Suprapubic skin (tissue), 4 donors: ENCODE data around the gene EGFR. TPM values are rescaled to one million over a fixed set of nuclear protein-coding genes. Genes with fewer than 3 reads are reported as not detected.
A peak's percentile ranks its signal among the peaks of the same experiment; 100 is the strongest.

Experiments
- DNase-seq, 2 donors: peaks; one replicate each; pipeline ENCODE4 v3.0.0-alpha.2; 2019; ENCODE audit warnings: low spot score in 2 of 2
- H3K27ac ChIP-seq: fragments of 200-600 bp; sonication (generic); one replicate; pipeline ENCODE4 v1.5.1; 2019
- H3K27me3 ChIP-seq: fragments of 200-600 bp; sonication (generic); one replicate; pipeline ENCODE4 v1.5.1; 2019
- H3K36me3 ChIP-seq: fragments of 200-600 bp; sonication (generic); one replicate; pipeline ENCODE4 v1.5.1; 2019
- H3K4me1 ChIP-seq: fragments of 200-600 bp; sonication (generic); one replicate; pipeline ENCODE4 v1.5.1; 2019
- H3K4me3 ChIP-seq: fragments of 200-600 bp; sonication (generic); one replicate; pipeline ENCODE4 v1.5.1; 2019; ENCODE audit warnings: mild to moderate bottlenecking
- H3K9me3 ChIP-seq: fragments of 200-600 bp; sonication (generic); one replicate; pipeline ENCODE4 v1.5.1; 2019
- CTCF ChIP-seq, 2 donors: fragments of 200-600 bp in 1 of 2; fragments of 450-650 bp in 1 of 2; sonication (generic) in 1 of 2; IDR thresholded peaks; one replicate each; pipeline ENCODE4 v1.5.1; 2016 to 2019; ENCODE audit warnings: antibody characterized with exemption in 2 of 2, mild to moderate bottlenecking in 1 of 2, moderate library complexity in 1 of 2
- EP300 ChIP-seq: sonication (generic); formaldehyde crosslinking; IDR thresholded peaks from one replicate; pipeline ENCODE4 v1.6.1; 2017; ENCODE audit warnings: antibody characterized with exemption
- POLR2A ChIP-seq, 2 donors: fragments of 450-650 bp; IDR thresholded peaks; one replicate each; pipeline ENCODE4 v1.6.1; 2017; ENCODE audit warnings: antibody characterized with exemption in 2 of 2, mild to moderate bottlenecking in 2 of 2, moderate library complexity in 2 of 2
- POLR2AphosphoS5 ChIP-seq, 3 donors: sonication (generic); formaldehyde crosslinking; IDR thresholded peaks; one replicate each; pipeline ENCODE4 v1.6.1; 2017; ENCODE audit warnings: antibody characterized with exemption in 3 of 3
- WGBS: methylation state at CpG from one replicate; pipeline ENCODE4 v1.1.5; 2018; 5-methylcytosine and 5-hydroxymethylcytosine counted together
- total RNA-seq, 4 donors: library from RNA; depleted of rRNA; stranded (reverse); fragments of >200 nt; gene quantifications; one replicate each; pipeline ENCODE4 v1.1.0, GENCODE V29; 2016

EGFR gene
- total RNA-seq, 4 donors from 2014 or later: 231 to 341 (median 271) TPM

- DNase-seq: no peak
Observed at GRCh38 chr7:55023841-55024505, 5.2 kb downstream of the EGFR start.

GRCh38 chr7:55024776-55025175, 6.0 kb downstream of the EGFR start:
- WGBS: 56% methylated on average over 2 of the region's 2 CpGs

More at GRCh38 chr7:55023841-55024505, 5.2 kb downstream of the EGFR start:
- Histone ChIP-seq H3K27ac (no peak overlapping the region), H3K9me3 (no peaks in the 10 kb centered on the region), H3K27me3 (no peaks in the 10 kb centered on the region), H3K36me3 (no peaks in the 10 kb centered on the region), H3K4me3 (no peak overlapping the region), H3K4me1 (peaks cover 74% of the 10 kb centered on the region)
- WGBS: 71% methylated on average over 4 of the region's 4 CpGs
- TF ChIP-seq CTCF (IDR thresholded peaks at IDR 0.05) (no peak), EP300 (no peak), POLR2A (IDR thresholded peaks at IDR 0.05) (no peak), POLR2AphosphoS5 (IDR thresholded peaks at IDR 0.05) (no peak)

GRCh38 chr7:55026086-55026790, 7.4 kb downstream of the EGFR start:
- no peaks in the 10 kb centered on the region for H3K27me3 ChIP-seq
- no peak for DNase-seq
- TF ChIP-seq CTCF (IDR thresholded peaks at IDR 0.05) (no peak), POLR2AphosphoS5 (IDR thresholded peaks at IDR 0.05) (no peak), EP300 (no peak), POLR2A (IDR thresholded peaks at IDR 0.05) (no peak)
- H3K4me1 ChIP-seq: peaks cover 90% of the 10 kb centered on the region
- H3K27ac ChIP-seq: peak overlapping the region; percentile 87
- 53% methylated on average over 11 of the region's 11 CpGs for WGBS
- H3K4me3 ChIP-seq: no peak overlapping the region
- no peaks in the 10 kb centered on the region for H3K36me3 ChIP-seq
- H3K9me3 ChIP-seq: no peaks in the 10 kb centered on the region

More at GRCh38 chr7:55024776-55025175, 6.0 kb downstream of the EGFR start:
- TF ChIP-seq EP300: no peak
- no peak for TF ChIP-seq POLR2A (IDR thresholded peaks at IDR 0.05)
- Histone ChIP-seq H3K9me3 (no peaks in the 10 kb centered on the region), H3K27me3 (no peaks in the 10 kb centered on the region), H3K4me1 (peaks cover 81% of the 10 kb centered on the region), H3K4me3 (no peak overlapping the region), H3K27ac (peak overlapping the region; percentile 87), H3K36me3 (no peaks in the 10 kb centered on the region)
- no peak for DNase-seq

GRCh38 chr7:55026867-55027490, 8.2 kb downstream of the EGFR start:
- Histone ChIP-seq H3K27me3 (no peaks in the 10 kb centered on the region), H3K4me3 (no peak overlapping the region), H3K4me1 (peaks cover 90% of the 10 kb centered on the region), H3K27ac (peak overlapping the region; percentile 87), H3K36me3 (no peaks in the 10 kb centered on the region), H3K9me3 (no peaks in the 10 kb centered on the region)
- DNase-seq: no peak
- TF ChIP-seq POLR2AphosphoS5 (IDR thresholded peaks at IDR 0.05): peak in 1 of 3 donors; percentile 26
- TF ChIP-seq CTCF (IDR thresholded peaks at IDR 0.05): no peak
- WGBS: 28% methylated on average over 4 of the region's 4 CpGs

- no peak overlapping the region for H3K27ac ChIP-seq
- 33% methylated on average over 3 of the region's 3 CpGs for WGBS
- H3K27me3 ChIP-seq: no peaks in the 10 kb centered on the region
- TF ChIP-seq POLR2A (IDR thresholded peaks at IDR 0.05) (no peak), EP300 (no peak), POLR2AphosphoS5 (IDR thresholded peaks at IDR 0.05) (no peak), CTCF (IDR thresholded peaks at IDR 0.05) (no peak)
- H3K4me3 ChIP-seq: no peak overlapping the region
- DNase-seq: no peak
- H3K36me3 ChIP-seq: no peaks in the 10 kb centered on the region
- peaks cover 85% of the 10 kb centered on the region for H3K4me1 ChIP-seq
- no peaks in the 10 kb centered on the region for H3K9me3 ChIP-seq
Observed at GRCh38 chr7:55028011-55028410, 9.2 kb downstream of the EGFR start.
